GM12878 (cell line): Measurements from ENCODE around the gene MASP1. TPM values are rescaled to one million over a fixed set of nuclear protein-coding genes. Genes with fewer than 3 reads are reported as not detected.

Experiments
- ATAC-seq: fragments of 200-7000 bp; cut with Tn5 transposase; 3 replicates; pipeline ENCODE4 v1.9.1; 2020; ENCODE audit warnings: mild to moderate bottlenecking, moderate library complexity
- BruUV-seq: library from RNA; stranded (reverse); fragments of 400-500 nt; replicated peaks from 2 replicates; lab custom pipeline; 2021; lab: Mats Ljungman, UMichigan
- CTCF ChIA-PET: fragments of 300-600 bp; sonication (Branson Sonifier 250); formaldehyde crosslinking; extraction: SDS; loops from one replicate; lab custom pipeline; 2021; ENCODE audit warnings: inconsistent platforms; lab: Yijun Ruan, JAX
- POLR2A ChIA-PET: fragments of 350-600 bp; formaldehyde crosslinking; extraction: SDS; loops from one replicate; lab custom pipeline; 2021; ENCODE audit warnings: inconsistent platforms; lab: Charles Lee
- RAD21 ChIA-PET: fragments of 300-600 bp; sonication (Branson Sonifier 250); formaldehyde crosslinking; loops from one replicate; lab custom pipeline; 2023; ENCODE audit warnings: antibody characterized with exemption; ENCODE audit not compliant: unreplicated experiment; lab: Charles Lee
- SMC1A ChIA-PET: fragments of 300-600 bp; sonication (Branson Sonifier 250); formaldehyde crosslinking; loops from one replicate; lab custom pipeline; 2023; ENCODE audit not compliant: unreplicated experiment, uncharacterized antibody; lab: Charles Lee
- DNase-seq: peaks from one replicate; pipeline ENCODE4 v3.0.0-alpha.2; 2011; ENCODE audit warnings: low read depth, low spot score
- FAIRE-seq: peaks from 3 replicates; lab custom pipeline; 2011; peaks lifted over from hg19 to GRCh38; lab: Jason Lieb, UNC
- H2AFZ ChIP-seq: 2 replicates; pipeline ENCODE4 v1.6.0; 2011; ENCODE audit warnings: low read depth, low read length, control low read depth; ENCODE audit not compliant: control insufficient read depth
- H3K27ac ChIP-seq: 2 replicates; pipeline ENCODE4 v1.5.1; 2011; ENCODE audit warnings: control low read depth; ENCODE audit not compliant: control insufficient read depth, insufficient read depth
- H3K27me3 ChIP-seq, 2 experiments: replicated peaks in 1 of 2; 2 replicates each; pipeline versions ENCODE4 v1.6.0 to v1.6.1; 2011; ENCODE audit warnings: low read length in 1 of 2; ENCODE audit not compliant: control insufficient read depth in 2 of 2, insufficient read depth in 2 of 2
- H3K36me3 ChIP-seq, 2 experiments: 2 replicates each; pipeline ENCODE4 v1.5.1; 2011; ENCODE audit warnings: low read length in 1 of 2; ENCODE audit not compliant: control insufficient read depth in 2 of 2, insufficient read depth in 2 of 2
- H3K4me1 ChIP-seq: 2 replicates; pipeline ENCODE4 v1.6.1; 2011; ENCODE audit warnings: mild to moderate bottlenecking, low read length, moderate library complexity, mixed read lengths; ENCODE audit not compliant: control insufficient read depth, insufficient read depth
- H3K4me2 ChIP-seq: 2 replicates; pipeline ENCODE4 v1.6.0; 2011; ENCODE audit warnings: control low read depth; ENCODE audit not compliant: control insufficient read depth, insufficient read depth
- H3K4me3 ChIP-seq: fragments of 200-600 bp; sonication (generic); 2 replicates; pipeline ENCODE4 v1.5.1; 2016
- H3K79me2 ChIP-seq: 2 replicates; pipeline ENCODE4 v1.6.0; 2011; ENCODE audit warnings: low read length; ENCODE audit not compliant: control insufficient read depth, insufficient read depth
- H3K9ac ChIP-seq: 2 replicates; pipeline ENCODE4 v1.8.0; 2011; ENCODE audit warnings: low read length, control low read depth, mixed read lengths; ENCODE audit not compliant: control insufficient read depth, insufficient read depth
- H3K9me3 ChIP-seq: replicated peaks from 3 replicates; pipeline ENCODE4 v1.5.1; 2011; ENCODE audit warnings: mild to moderate bottlenecking, low read length; ENCODE audit not compliant: control insufficient read depth, insufficient read depth
- H4K20me1 ChIP-seq: 2 replicates; pipeline ENCODE4 v1.6.0; 2011; ENCODE audit not compliant: control insufficient read depth, insufficient read depth
- ASH2L ChIP-seq: fragments of 300-600, 200-600 bp; sonication (generic); IDR thresholded peaks from 2 replicates; pipeline ENCODE4 v1.6.1; 2017; ENCODE audit warnings: low read depth, mild to moderate bottlenecking, borderline replicate concordance
- BACH1 ChIP-seq: fragments of 450-650 bp; IDR thresholded peaks from 2 replicates; pipeline ENCODE4 v1.6.1; 2017; ENCODE audit warnings: mild to moderate bottlenecking, borderline replicate concordance
- BHLHE40 ChIP-seq, 2 experiments: fragments of 450-650 bp in 1 of 2; IDR thresholded peaks; 2 replicates each; pipeline ENCODE4 v1.6.1; 2011 to 2017; ENCODE audit warnings: low read depth in 2 of 2, borderline replicate concordance in 1 of 2, improper control_type of control experiment in 1 of 2, low read length in 1 of 2, mild to moderate bottlenecking in 1 of 2
- CEBPB ChIP-seq, 2 experiments: fragments of 150-350 bp in 1 of 2; IDR thresholded peaks; 2 replicates each; pipeline ENCODE4 v1.6.1; 2012 to 2014; ENCODE audit warnings: low read depth in 2 of 2, low read length in 2 of 2, borderline replicate concordance in 1 of 2, inconsistent platforms in 1 of 2
- GABPA ChIP-seq: IDR thresholded peaks from 2 replicates; pipeline ENCODE4 v1.6.1; 2014; ENCODE audit warnings: antibody characterized with exemption, low read depth, mild to moderate bottlenecking, inconsistent platforms
- MYC ChIP-seq: IDR thresholded peaks from 2 replicates; pipeline ENCODE4 v1.6.1; 2011; ENCODE audit warnings: mild to moderate bottlenecking, low read length, moderate library complexity, inconsistent platforms; ENCODE audit not compliant: insufficient read depth, insufficient replicate concordance, insufficient read length, severe bottlenecking
- NFXL1 ChIP-seq: fragments of 450-650 bp; IDR thresholded peaks from 2 replicates; pipeline ENCODE4 v1.6.1; 2017; ENCODE audit warnings: antibody characterized with exemption, mild to moderate bottlenecking, borderline replicate concordance
- SUPT20H ChIP-seq: IDR thresholded peaks from 2 replicates; pipeline ENCODE4 v1.6.1; 2011; ENCODE audit warnings: low read depth, mild to moderate bottlenecking, low read length, moderate library complexity, borderline replicate concordance; ENCODE audit not compliant: control insufficient read depth
- TBL1XR1 ChIP-seq: IDR thresholded peaks from 2 replicates; pipeline ENCODE4 v1.6.1; 2012; ENCODE audit warnings: low read depth, low read length, improper control_type of control experiment
- ZNF24 ChIP-seq: fragments of 450-650 bp; IDR thresholded peaks from 2 replicates; pipeline ENCODE4 v1.6.1; 2017; ENCODE audit warnings: antibody characterized with exemption, mild to moderate bottlenecking
- WGBS: methylation state at CpG from one replicate; pipeline ENCODE4 v1.1.6; 2016; ENCODE audit warnings: low lambda C conversion rate; ENCODE audit not compliant: insufficient replicate concordance, insufficient coverage; ENCODE audit errors: missing lambda C conversion rate; 5-methylcytosine and 5-hydroxymethylcytosine counted together
- in situ Hi-C: fragments of 300-500 bp; cut with MboI; formaldehyde crosslinking; loops from 9 replicates; pipeline ENCODE4 v1.14.3; 2018; ENCODE audit warnings: mixed read lengths
- intact Hi-C: fragments of 100-400 bp; cut with micrococcal nuclease; formaldehyde crosslinking; loops from one replicate; pipeline ENCODE4 v1.14.2; 2022; ENCODE audit not compliant: unreplicated experiment
- polyA plus RNA-seq, 11 experiments: library from polyadenylated mRNA; depleted of rRNA in 4 of 11; unstranded in 6 of 11; stranded (reverse) in 5 of 11; fragments of >200 nt; fragmentation: Nextera tagmentation in 4 of 11; fragmentation: Illumina TruSeq in 1 of 11; extraction: Ambion mirVana in 4 of 11; extraction: Trizol in 1 of 11; gene quantifications; 1 replicate in 1 of 11; 2 replicates in 10 of 11; pipeline versions ENCODE4 v1.2.1 to v1.2.3, GENCODE V29; 2011 to 2016; ENCODE audit warnings: inconsistent platforms in 2 of 11, missing spikeins in 2 of 11, low read depth in 1 of 11
- total RNA-seq, 4 experiments: library from RNA; depleted of rRNA in 3 of 4; stranded (reverse); fragments of >200 nt in 3 of 4; fragmentation: Illumina TruSeq in 1 of 4; extraction: Trizol in 1 of 4; gene quantifications; 2 replicates each; pipeline versions ENCODE4 v1.2.1 to v1.2.3, GENCODE V29; 2013 to 2021

MASP1 gene
- total and polyA plus RNA-seq, 10 of the 15 experiments (the other 5 are each of a cell fraction or from before 2014, with no cell fraction given): 0.05 TPM; not detected in 9

GRCh38 chr3:187227658-187228258 is 63.8 kb downstream of the MASP1 start:
- RAD21 ChIA-PET: no interaction called here
- ATAC-seq: no peak
- H3K79me2 ChIP-seq: no peaks in the 10 kb centered on the region
- in situ Hi-C loops (no loop called here), intact Hi-C loops (no loop called here)
- FAIRE-seq: no peak
- H3K9me3 ChIP-seq: no peaks in the 10 kb centered on the region
- no peak overlapping the region for H3K9ac ChIP-seq
- BruUV-seq: no TSS peak
- WGBS: 57% methylated on average over 7 of the region's 7 CpGs
- no peak overlapping the region for H3K4me3 ChIP-seq
- DNase-seq: no peak
- no peak overlapping the region for H2AFZ ChIP-seq
- POLR2A ChIA-PET: no interaction called here
- no peaks in the 10 kb centered on the region for H3K36me3 ChIP-seq
- TF ChIP-seq TBL1XR1 (no peak), MYC (no peak), GABPA (no peak), CEBPB (IDR thresholded peaks at IDR 0.05; ENCODE audit: borderline replicate concordance in 1 of 2, low read depth in 2 of 2, low read length in 2 of 2) (no peak), ZNF24 (no peak), NFXL1 (no peak), BHLHE40 (IDR thresholded peaks at IDR 0.05; ENCODE audit: borderline replicate concordance in 1 of 2, low read depth in 2 of 2, low read length in 1 of 2) (no peak), SUPT20H (no peak), BACH1 (no peak), ASH2L (no peak)
- H3K27ac ChIP-seq: no peak overlapping the region
- H3K27me3 ChIP-seq: peaks cover 3 to 7% of the 10 kb centered on the region in 2 experiments; a peak in 3 of 4 replicates
- H3K4me1 ChIP-seq: no peaks in the 10 kb centered on the region
- H3K4me2 ChIP-seq: no peak overlapping the region
- SMC1A ChIA-PET: no interaction called here
- CTCF ChIA-PET: no interaction called here
- H4K20me1 ChIP-seq: no peaks in the 10 kb centered on the region
